AG20443 (cell line): ENCODE data around the gene MYORG.

Experiments
- DNase-seq: peaks from one replicate; pipeline ENCODE4 v3.0.0; 2012; ENCODE audit warnings: low spot score, mixed read lengths

Gene MYORG

GRCh38 chr9:34384368-34385165 lies 7.9 kb upstream of the MYORG start:
- no peak for DNase-seq

- no peak for DNase-seq
Observed at GRCh38 chr9:34383904-34384303, 7.2 kb upstream of the MYORG start.

DNA sequence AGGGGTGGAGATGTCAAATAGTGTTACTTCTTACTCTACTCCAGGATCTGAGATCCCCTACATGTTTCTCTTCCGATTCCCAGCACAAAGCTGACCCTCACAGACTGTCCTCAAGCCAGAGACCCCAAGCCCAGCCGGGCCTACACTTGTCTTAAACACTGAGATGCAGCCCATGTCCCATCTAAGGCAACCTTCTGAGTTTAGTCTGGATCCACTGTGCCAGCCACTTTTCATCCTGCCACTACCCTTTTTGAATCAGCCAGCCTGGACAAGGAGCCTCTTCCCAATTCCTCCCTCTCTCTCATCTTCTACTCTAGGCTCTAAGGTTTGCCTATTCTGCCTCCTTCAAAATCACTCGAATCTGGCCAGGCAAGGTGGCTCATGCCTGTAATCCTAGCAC lies 6.2 kb upstream of the MYORG start:
- DNase-seq = no peak

DNA sequence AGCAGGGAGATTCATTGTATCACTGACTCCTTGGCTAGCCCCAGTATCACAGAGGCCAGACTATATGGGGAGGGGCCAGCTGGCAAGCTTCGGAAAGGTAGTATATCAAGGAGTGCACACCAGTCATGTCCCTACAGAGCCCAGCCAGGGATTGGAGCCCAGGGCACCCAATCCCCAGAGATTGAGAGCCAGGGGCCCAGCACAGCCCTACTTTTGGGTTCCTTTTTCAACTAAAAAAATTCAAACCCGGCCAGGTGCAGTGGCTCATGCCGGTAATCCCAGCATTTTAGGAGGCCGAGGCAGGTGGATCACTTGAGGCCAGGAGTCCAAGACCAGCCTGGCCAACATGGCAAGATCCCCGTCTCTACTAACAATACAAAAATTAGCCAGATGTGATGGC lies 5.4 kb upstream of the MYORG start:
- no peak for DNase-seq

- DNase-seq = no peak
Observed at GRCh38 chr9:34381323-34381722, 4.6 kb upstream of the MYORG start.

DNA sequence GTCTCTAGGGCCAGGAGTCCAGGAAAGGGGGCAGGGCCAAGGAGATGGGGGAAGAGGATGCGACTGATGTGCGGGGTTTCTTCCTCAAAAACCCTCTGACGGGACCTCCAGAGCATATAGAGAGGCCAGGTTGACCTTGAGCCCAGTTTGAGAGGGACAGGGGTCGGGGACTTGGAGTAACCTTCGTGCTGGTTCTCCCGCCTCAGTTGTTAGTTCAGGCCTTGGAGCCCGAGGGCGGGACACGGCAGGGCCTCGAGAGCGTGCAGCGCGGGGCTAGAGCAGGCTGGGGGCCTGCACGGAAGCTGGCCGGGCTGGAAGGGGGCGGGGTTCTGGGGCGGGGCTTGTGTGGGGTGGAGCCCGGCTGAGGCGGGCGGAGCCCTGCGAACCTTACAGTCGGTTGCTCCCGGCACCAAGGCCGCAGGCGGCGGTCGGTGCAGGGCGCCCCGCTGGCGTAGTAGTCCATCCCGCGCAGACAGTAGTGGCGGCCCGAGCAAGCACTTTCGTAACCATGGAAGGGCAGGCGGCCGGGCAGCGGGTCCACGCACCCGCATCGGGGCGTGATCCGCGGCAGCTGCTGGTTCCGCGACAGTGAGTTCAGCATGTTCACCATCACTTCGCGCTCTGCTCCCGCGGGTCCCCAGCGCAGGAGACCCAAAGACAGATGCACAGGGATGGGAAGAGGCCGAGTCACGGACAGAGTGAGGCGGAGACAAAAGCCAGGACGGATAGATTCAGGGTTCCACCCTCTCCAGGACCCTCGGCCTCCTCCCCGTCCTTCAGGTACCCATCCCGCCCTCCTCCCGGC lies 4.0 kb upstream of the MYORG start:
- DNase-seq = peak; percentile 97

DNA sequence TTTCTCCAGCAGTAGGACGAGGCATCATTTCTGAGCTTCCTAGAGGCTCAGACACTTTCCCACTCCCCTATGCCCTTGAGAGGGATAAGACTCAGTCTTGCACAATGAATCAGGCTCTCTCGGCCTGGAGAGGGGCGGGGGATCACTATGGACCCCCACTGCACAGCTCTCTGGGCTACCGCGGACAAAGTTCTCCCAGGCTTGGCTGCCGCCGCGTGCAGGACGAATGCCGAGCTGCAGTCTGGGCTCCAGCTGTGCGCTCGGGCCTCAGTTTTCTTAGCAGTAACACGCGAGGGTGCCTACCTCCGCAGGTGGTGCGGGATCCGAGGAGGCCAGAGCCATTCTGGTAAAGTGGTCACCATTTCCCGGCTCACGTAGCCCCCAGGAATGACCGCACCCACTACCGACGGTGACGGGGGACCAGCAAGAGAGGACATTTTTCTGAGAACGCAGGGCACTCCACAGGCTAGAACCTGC lies 3.4 kb upstream of the MYORG start:
- peak; percentile 8 for DNase-seq

DNA sequence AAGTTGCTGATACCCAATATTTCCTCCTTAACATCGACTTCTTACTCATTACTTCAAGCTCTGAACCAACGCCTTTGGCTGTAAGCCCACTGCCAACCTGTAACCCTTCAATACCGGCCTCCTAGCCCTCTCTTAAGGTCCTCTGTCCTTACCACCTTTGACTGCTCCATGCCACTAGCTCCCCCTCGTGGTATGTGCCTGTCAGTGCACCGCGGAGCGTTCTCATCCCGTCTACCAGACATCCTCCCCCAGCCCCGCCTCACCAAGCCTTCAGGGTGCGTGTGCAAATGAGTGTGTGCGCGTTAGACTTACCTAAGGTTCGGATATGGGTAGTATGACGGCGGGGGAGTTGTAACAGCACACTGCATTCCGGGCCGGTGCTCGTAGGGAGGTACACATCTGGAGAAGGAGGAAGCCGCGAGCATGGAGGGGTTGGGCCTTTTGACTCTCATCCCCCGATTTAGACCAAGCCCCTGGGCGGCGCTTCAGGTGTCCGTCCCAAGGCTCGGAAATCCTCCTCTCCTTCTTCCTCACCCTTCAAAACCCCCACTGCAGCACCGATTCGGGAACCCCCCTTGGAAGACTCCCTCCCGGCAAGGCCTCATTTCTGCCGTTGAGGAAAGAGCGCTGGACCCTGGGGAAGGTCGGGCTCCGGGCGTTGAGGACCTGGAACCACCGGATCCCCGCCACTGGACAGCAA lies 2.8 kb upstream of the MYORG start:
- peak; percentile 91 for DNase-seq

DNA sequence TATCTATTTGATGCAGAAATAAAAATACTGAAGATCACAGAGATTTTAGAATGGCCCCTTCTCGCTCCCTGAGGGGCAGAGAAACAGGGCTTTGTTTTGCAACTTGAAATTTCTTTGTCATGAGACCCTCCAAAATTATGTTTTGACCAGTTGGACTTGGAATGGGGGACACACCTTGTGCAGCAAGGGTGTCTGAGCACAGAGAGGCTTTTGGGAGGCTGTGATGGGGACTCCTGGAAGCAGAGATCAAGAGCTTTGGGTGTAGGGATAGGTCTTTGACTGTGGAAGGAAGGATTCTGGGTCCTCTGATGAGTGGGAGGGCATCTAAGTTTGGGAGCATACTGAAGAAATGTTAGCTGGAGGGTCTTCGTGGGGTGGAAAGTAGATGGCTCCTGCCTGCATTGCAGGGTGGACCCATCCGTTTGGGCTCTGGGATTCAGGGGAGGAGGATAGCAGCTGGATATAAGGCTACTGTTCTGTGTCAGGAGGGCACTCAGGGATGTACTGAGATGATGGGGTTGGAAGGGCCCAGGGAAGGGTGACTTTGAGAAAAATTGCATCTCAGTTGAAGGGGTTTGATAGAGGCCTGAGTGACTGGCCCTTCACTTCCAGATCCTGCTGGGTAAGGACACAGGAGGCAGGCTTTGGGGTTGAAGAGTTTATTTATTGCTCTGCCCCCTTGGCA lies 1.8 kb upstream of the MYORG start:
- DNase-seq = no peak

DNA sequence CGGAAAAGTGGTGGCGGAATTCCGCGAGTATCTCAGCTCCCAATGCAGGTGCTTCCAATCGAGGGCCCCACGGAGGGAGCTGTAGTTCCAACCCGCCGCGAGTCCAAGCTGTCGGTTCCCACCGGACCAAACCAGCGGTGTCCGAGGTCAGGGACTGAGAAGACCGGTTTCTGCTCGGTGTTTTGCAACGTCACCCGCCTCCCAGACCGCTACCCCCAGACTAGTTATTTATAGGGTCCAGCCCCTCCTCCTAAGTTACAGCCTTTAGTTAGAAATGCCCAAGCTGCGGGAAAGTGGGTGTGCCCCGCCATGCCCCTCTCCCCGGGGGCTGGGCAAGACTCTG lies 677 bp upstream of the MYORG start:
- DNase-seq = peak; percentile 40

GRCh38 chr9:34375901-34376595 lies 650 bp downstream of the MYORG start:
- DNase-seq = peak; percentile 35

DNA sequence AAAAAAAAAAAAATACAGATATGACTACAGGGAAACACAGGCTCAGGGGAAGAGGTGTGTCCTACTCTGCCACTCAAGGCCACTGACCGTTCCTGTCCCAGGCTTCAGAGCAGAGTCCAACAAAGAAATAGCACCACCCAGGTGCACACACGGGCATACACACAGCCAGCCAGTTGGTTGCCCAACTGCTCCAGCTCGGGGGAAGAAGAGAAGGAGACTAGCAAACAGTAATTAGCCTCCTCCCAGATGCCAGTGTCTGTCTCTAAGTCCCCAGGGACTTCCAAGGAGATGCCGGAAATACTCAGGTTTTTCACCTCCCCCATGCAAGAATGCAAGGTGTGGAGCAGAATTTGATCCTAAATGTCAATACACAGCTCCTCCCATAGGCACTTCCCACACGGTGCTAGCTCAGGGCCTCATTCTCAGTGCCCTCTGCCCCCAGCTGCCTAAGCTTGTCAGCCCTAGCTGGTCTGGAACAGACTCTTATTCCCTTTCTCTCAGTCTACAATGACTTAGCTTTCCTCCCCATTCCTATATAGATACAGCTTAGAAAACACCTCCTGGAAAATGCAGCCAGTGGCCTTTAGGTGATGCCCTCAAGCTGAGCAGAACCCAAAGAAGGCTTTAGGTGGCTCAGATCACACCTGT lies 1.7 kb downstream of the MYORG start:
- DNase-seq = peak; percentile 4

- no peak for DNase-seq
Observed at GRCh38 chr9:34374339-34374738, 2.4 kb downstream of the MYORG start.

DNA sequence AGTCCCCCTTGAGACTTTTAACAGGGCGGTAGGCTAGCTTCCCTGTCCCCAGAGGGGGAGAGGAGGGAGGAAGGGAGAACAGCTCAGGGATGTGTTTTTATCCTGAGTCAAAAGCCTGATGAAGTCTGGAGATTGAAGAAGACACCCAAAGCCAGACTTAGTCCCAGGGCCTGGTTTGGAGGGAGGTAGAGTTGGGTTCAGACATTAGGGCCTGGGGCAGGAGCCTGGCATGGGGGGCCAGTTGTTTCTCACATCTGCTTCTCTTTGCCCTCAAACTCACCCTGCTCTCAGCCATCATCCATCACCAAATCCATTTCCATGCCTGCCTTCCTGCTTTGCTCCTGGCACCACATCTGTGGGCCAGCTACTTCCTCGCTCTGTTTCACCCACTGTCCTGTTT lies 2.9 kb downstream of the MYORG start:
- no peak for DNase-seq

- DNase-seq = no peak
Observed at GRCh38 chr9:34372467-34373011, 4.2 kb downstream of the MYORG start.

DNA sequence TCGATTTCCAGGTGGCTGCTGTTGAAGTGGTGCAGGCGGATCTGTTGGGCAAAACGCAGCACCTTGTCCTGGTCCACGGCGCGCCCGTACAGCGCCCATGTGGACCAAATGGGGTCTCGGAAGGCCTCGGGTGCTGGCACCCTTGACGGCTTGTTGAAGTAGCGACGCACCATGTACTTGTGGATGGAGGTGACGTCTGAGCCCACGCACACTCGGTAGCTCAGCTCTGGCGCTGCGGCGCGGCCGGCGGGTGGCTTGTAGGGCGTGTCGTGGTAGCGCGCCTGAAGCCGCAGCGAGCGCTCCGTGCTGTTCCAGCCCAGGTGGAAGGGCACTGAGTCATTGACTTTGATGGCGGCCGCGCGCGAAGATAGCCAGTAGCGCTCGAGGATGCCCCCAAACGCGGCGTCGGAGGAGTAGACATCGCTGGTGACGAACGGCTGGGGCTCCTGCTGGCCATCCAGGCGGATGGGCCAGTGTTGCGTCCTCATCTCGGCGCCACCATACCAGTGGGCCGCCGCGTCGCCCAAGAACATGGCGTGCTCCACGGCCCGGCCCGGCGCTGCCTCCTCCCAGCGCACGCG lies 4.7 kb downstream of the MYORG start:
- DNase-seq = no peak

GRCh38 chr9:34370970-34371880 lies 5.5 kb downstream of the MYORG start:
- no peak for DNase-seq

DNA sequence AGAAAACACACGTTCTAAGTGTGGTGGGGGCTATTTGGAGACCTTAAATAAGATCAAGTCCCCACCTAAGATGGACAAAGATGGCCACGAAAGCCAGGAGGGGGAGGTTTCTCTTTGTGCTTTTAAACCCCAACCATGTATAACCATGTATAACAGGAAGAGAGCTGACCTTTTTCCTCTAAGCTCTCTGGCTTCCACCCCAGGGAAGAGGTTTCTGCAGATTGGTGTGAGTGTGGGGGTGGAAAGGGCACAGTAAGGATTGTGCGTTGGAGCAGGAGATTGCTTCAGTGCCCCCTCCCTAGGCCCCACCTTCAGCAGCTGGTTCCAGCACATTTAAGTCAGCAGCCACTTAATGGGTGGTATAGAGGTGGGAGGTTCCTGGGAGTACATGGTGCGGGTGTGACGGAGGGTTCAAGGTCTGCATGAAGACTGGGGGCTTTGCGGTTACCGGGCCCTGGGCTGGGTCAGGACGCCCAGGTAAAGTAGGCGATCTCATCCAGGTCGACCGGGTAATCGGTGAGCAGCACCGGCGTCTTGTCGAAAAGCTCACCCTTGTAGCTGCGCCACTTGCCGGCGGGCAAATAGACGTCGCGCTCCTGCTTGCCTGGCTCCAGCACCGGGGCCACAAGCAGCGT lies 6.2 kb downstream of the MYORG start:
- DNase-seq = no peak

DNA sequence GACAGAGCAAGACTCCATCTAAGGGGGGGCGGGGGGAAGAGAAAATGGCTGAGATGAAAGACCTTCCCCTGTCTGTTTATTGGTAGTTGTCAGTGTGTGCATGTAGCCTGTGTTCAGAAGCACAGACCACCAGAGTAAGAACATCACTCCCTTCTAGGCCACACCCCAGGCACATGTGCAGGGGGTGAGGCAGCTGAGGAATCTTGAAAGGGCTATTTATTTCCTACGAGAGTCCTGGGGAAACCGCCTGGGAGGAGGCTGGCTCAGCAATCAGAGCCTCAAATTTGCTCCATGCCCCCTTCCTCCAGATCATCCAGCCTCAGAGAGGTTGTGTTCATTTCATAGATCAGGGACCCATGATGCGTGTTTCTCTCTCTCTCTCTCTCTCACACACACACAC lies 7.1 kb downstream of the MYORG start:
- no peak for DNase-seq
